HG02763 (cell line): ENCODE data around the gene SMIM10L2A.
"Not testable (repeated sequence)": the region's sequence is repeated elsewhere in the genome, so short reads cannot be mapped to it uniquely, and the experiment has no call there.

Experiments
- ATAC-seq: cut with Tn5 transposase; IDR thresholded peaks from one replicate; pipeline ENCODE4 v1.9.1; 2021; ENCODE audit warnings: mild to moderate bottlenecking, moderate library complexity; ENCODE audit not compliant: unreplicated experiment

The SMIM10L2A gene

DNA sequence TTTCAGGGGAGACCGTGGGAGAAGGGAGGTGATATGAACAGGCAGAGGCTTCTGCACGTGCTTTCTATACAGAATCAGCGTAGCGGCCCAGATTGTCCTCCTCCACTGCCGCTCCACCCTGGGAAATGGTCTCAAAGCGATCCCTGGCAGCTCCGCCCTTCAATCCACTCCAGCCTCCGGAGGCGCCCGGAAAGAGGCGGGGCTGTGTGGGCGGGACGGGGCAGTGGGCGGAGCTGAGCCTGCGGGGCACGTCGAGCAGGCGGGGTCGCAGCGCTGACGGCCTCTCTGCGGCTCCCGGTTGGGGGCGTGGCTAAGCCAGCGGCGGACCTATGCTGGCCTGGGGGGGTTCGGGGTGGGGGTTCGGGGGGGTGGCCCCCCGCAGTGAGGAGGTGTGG is 210 bp upstream of the SMIM10L2A start:
- ATAC-seq = peak; percentile 91

GRCh38 chrX:135422810-135423168 is 1.0 kb downstream of the SMIM10L2A start:
- not testable (repeated sequence) for ATAC-seq

DNA sequence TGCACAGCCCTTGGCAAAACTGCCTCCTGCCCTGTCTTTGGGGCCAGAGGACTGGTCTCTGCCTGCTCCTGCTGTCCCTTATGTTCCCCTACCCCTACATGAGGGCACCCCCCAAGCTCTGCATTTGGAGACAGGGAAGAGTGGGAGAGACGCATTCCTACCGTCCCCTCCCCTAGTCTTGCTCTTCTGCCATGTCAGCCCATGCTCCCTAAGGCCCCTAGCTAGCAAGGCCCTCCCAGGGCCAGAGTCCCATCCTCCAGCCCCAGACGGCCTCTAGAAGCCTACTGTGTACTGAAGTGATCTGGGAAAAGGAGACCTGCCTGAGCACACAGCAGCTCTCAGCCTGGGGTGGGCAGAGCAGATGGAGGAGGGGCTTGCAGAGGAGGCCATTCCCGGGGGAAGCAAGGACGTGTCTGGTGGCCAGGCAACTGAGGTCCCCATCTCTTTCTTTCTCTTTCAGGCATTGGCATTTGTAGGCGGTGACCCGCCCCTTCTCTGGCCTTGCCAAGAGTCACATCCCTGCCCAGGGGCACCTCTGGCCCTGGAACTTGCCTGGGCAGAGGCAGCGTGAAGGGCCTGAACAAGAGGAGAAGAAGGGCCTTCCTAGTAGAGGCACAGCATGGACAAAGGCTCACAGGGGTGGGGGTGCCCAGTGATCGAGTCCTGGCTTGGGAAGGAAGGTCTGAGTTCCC is 1.6 kb downstream of the SMIM10L2A start:
- not testable (repeated sequence) for ATAC-seq

DNA sequence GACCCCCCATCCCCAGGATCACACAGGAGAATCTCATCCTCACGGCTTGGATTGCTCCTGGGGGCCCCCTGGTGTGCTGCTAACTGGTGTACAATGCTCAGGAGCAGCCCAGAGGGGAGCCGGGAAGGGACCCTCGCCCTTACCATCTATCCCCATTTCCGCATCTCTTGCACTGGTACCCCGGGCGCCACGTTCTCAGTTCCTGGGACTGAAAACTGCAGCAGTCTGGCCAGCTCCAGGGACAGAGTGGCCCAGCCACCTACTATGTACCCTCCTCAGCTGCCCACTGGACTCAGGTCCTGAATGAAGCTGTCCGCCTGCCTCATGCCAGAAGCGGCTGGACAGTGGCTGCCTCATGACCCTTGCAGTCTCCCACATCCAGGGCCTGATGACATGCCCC is 2.7 kb downstream of the SMIM10L2A start:
- ATAC-seq = no peak

GRCh38 chrX:135425026-135425965 is 3.6 kb downstream of the SMIM10L2A start:
- no peak for ATAC-seq

- no peak for ATAC-seq
Measured at GRCh38 chrX:135429429-135429828, 7.7 kb downstream of the SMIM10L2A start.

DNA sequence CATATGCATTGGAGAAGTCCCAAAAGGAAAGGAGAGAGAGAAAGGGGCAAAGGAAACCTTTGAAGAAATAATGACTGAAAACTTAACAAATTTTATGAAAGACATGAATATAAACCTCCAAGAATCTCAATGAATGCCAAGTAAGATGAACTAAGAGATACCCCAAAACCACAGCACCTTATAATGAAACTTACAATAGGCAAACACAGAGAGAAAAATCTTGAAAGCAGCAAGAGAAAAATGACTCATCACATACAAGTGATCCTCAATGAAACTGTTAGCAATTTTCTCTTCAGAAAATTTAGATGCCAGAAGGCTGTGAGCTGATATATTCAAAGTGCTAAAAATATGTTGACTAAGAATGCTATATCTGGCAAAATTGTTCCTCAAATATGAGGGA is 10.1 kb downstream of the SMIM10L2A start:
- ATAC-seq = no peak

DNA sequence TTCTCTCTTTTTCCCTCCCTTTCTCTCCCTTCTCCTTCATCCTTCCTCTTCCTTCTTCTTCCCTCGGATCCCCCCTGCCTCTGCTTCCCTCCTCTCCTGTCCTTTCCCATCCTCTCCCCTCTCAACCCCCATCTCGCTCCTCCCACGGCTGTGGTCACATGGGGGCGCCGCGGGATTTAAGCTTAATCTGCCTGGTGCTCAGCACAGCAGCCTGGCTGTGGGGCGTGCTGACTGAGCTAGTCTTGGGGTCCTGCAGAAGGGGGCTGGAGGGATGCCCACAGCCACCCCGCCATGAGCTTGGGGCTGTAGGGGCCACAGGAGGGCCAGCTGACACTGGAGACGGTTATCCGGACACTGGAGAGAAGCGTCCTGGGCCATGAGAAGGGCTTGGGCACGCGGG is 10.7 kb downstream of the SMIM10L2A start:
- ATAC-seq = no peak

DNA sequence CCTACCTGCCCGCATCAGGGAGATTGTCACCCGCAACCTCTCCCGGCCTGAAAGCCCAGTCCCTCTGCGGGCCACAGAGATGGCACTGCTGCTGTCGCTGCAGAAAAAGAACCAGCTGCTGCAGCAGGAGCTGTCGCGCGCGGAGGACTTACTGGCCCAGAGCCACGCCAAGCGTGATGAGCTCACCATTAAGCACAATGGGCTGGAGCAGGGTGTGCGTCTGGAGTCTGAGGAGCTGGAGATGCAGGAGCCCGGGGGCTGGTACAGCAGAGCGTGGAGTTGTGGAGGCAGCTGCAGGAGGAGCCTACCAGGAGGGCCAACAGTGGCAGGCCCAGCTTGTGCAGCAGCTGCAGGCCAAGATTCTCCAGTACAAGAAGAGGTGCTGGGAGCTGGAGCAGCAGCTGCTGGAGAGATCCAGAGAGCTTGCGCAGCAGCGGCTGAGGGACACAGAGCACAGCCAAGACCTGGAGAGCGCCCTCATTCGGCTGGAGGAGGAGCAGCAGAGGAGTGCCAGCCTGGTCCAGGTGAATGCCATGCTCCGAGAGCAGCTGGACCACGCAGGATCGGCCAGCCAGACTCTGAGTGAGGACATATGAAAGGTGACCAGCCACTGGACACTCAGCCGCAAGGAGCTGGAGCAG is 11.3 kb downstream of the SMIM10L2A start:
- no peak for ATAC-seq

DNA sequence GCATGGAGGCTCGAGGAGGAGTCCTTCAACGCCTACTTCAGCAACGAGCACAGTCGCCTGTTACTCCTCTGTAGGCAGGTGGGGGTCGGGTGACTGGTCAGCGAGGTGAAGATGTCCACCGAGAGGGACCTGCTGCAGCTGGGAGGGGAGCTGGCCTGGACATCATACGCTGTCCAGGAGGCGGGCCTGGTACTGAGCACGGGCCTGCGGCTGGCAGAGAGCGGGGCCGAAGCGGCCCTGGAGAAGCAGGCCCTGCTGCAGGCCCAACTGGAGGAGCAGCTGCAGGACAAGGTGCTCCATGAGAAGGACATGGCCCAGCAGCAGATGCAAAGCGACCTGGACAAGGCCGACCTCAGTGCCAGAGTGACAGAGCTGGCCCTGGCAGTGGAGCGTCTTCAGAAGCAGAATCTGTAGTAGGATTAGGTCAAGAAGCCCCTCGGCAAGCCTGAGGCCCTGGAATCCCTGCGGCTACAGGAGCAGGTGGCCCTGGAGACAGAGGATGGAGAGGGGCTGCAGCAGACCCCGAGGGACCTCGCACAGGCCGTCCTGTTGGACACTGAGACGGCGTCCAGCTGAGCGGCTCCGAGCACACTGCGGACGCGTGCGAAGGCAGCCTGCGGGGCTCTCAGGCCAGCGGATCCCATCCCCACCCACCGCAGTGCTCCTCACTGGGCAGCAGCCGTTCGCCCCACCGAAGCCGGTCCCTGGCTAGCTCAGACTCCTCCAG is 11.9 kb downstream of the SMIM10L2A start:
- no peak for ATAC-seq

DNA sequence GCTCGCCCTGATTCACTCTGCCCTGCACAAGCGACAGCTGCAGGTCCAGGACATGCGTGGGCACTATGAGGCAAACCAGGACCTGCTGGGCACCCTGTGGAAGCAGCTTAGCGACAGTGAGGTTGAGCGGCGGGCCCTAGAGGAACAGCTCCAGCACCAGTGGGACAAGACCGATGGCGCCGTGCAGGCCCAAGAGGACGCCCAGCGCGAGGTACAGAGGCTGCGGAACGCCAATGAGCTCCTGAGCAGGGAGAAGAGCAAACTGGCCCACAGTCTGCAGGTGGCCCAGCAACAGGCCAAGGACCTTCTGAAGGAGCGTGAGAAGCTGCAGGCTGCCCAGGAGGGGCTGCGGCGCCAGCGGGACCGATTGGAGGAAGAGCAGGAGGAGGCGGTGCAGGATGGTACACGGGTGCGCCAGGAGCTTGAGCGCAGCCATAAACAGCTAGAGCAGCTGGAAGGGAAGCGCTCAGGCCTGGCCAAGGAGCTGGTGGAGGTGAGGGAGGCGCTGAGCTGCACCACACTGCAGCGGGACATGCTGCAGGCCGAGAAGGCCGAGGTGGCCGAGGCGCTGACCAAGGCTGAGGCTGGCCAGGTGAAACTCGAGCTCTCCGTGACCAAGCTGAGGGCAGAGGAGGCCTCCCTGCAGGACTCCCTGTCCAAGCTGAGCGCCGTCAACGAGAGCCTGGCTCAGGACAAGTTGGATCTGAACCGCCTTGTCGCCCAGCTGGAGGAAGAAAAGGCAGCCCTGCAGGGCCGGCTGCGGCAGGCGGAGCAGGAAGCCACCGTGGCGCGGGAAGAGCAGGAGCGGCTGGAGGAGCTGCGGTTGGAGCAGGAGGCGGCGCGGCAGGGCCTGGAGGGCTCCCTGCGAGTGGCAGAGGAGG is 12.8 kb downstream of the SMIM10L2A start:
- no peak for ATAC-seq

DNA sequence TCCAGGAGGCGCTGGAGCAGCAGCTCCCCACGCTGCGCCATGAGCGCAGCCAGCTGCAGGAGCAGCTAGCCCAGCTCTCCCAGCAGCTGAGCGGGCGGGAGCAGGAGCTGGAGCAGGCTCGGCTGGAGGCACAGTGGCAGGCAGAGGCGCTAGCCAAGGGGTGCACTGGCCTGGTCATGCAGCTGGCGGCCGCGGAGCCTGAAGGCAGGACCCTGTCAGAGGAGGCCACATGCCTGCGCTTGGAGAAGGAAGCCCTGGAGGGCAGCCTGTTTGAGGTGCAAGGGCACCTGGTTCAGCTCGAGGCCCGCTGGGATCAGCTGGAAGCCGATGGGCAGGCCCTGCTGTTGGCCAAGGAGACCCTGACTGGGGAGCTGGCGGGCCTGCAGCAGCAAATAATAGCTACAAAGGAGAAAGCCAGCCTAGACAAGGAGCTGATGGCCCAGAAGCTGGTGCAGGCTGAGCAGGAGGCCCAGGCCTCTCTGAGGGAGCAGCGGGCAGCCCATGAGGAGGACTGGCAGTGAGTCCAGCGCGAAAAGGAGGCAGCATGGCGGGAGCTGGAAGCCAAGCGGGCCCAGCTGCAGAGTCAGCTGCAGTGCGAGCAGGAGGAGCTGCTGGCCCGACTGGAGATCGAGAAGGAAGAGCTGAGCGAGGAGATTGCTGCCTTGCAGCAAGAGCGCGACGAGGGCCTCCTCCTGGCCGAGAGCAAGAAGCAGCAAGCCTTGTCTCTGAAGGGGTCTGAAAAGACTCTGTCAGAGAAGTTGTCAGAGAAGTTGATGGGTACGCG is 13.6 kb downstream of the SMIM10L2A start:
- no peak for ATAC-seq

- ATAC-seq = no peak
Measured at GRCh38 chrX:135435933-135436332, 14.2 kb downstream of the SMIM10L2A start.

DNA sequence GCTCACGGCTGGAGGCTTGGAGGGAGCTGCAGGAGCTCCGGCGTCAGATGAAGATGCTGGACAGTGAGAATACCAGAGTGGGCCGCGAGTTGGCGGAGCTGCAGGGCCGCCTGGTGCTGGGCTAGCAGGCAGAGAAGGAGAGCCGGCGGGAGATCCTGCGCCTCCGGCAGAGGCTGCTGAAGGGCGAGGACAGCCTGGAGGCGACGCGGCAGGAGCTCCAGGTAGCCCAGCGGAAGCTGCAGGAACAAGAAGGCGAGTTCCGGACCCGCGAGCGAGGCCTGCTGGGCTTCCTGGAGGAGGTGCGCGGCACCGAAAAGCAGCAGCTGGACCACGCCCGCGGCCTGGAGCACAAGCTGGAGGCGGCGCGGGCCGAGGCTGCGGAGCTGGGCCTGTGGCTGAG is 14.7 kb downstream of the SMIM10L2A start:
- ATAC-seq = no peak

DNA sequence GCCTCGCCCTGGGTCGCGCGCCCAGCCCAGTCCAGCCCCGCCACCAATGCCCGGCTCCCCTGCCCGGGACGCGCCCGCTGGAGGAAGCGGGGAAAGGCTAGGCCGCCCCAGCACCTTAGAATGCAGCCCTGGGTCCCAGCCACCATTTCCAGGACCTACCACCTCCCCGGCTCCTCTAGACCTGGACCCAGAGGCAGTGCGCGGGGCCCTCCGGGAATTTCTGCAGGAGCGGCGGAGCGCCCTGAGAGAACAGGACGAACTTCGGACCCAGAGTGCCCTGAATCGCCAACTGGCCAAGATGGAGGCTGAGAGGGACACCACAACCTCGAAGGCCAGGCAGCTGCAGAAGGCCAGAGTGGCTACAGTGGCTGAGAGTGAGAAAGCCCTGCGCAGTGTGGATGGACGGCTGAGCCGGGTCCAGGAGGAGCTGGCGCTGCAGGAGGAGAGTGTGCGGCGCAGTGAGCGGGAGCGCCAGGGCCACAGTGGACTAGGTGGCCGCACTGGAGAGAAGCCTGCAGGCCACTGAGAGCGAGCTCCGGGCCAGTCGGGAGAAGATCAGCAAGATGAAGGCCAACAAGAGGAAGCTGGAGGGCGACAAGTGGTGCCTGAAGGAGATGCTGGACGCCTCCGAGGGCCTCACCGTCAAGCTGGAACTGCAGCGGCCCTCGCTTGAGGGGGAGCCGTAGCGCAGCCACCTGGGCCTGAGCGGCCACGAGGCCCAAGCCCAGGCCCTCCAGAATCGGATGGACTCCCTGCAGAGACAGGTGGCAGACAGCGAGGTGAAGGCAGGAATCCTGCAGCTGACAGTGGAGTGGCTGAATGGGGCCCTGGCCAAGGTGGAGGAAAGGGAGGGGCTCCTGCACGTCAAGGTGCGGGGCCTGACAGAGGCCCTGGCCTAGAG is 15.5 kb downstream of the SMIM10L2A start:
- ATAC-seq = no peak

- ATAC-seq = no peak
Measured at GRCh38 chrX:135437867-135438733, 16.4 kb downstream of the SMIM10L2A start.

DNA sequence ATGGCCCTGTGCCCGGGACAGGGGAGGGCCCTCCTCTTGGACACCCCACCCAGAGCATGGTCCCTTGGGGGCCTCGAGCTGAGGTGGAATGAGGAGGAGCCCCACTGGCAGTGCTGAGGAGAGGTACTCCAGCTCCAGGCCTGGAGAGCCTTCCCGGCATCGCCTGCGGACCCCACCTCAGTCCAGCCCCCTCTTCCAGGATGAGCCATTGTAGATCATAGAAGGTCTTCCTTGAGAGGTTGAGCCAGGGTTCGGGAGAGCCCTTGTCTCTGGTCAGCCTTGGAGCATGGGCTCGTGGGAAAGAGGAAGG is 16.9 kb downstream of the SMIM10L2A start:
- no peak for ATAC-seq
